Cardiac fibroblast (primary cell): ENCODE measurements around the gene CD276.
A peak's percentile ranks its signal among the peaks of the same experiment; 100 is the strongest.

Experiments used
- DNase-seq, 2 donors: peaks; one replicate each; pipeline versions ENCODE4 v3.0.0 to v3.0.0-alpha.2; 2010; ENCODE audit warnings: low read depth in 2 of 2
- H3K4me3 ChIP-seq, 2 donors: replicated peaks in 1 of 2; 1 replicate in 1 of 2; 2 replicates in 1 of 2; pipeline ENCODE4 v1.5.1; 2011; ENCODE audit warnings: low read depth in 2 of 2, low read length in 2 of 2, mild to moderate bottlenecking in 2 of 2, moderate library complexity in 1 of 2
- CTCF ChIP-seq: IDR thresholded peaks from one replicate; pipeline ENCODE4 v1.5.1; 2011; ENCODE audit warnings: low read depth, mild to moderate bottlenecking, low read length, inconsistent platforms

The CD276 gene

GRCh38 chr15:73751899-73752805, 68.0 kb downstream of the CD276 start:
- peak overlapping the region; percentile 45 to 46 for H3K4me3 ChIP-seq
- no peak for TF ChIP-seq CTCF
- DNase-seq = no peak

DNA sequence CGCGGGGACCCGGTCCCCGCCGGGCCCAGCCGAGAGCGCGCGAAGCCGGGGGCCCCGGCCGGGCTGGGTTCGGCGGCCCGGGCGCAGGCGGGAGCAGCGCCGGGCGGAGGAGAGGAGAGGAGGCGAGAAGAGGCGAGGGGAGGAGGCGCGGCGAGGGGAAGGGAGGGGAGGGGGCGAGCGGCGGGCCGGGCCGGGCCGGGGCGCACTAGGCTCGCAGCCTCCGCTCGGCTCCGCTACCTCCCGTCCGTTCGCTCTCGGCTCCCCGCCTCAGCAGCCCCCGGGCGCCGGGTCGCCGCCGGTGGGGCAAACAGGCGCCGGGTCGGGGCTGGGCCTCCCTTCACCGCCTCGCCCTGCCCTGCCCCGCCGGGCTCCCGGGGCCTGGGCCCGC, 68.6 kb downstream of the CD276 start:
- peak overlapping the region; percentile 45 to 46 for H3K4me3 ChIP-seq
- no peak for TF ChIP-seq CTCF
- DNase-seq = peak in 1 of 2 donors; percentile 26

DNA sequence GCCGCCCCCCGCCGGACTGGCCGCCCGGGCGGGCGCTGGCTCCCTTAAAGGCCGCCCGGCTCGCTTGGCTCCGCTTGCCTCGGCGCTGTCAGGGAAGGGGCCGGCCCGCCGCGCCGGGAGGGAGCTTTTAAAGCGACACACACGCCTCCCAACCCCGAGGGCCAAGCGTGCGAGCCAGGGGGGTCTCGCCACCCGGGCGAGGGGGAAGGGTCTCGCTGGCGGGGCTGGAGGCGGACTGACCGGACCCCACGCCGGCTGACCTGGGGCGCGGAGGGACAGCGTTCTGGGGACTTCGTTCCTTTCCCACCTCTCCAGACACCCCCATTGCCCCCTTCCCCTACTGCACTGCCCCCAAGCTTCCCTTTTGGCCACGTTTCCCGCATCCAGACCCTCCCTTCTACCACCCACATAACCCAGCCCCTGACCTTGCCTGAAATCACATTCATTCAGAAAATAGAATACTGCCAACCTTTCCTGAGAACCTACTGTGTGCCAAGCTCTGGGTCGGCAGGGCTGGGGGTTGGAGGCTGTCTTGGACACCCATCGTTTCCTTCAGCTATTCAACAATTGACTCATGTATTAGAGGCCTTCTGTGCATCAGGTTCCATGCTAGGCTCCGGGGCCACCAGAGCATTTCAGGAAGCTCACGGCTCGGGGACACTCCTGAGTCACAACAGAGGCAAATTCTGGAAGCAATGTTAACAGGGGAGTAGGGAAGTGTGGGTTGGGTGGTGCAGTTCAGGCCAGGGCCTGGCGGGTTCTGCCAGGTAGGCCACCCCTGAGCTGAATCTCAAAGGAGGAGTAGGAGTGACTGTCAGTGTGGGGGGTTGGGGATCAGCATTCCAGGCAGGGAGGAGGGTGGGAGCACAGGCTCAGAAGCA, 69.3 kb downstream of the CD276 start, which contains the start of gene INSYN1:
INSYN1 (minus strand) TSS at position 102 of the 881 bp plus-strand sequence. CDS start 2,221 bp downstream, outside the sequence.
- no peak for TF ChIP-seq CTCF
- DNase-seq = peak; percentile 38 to 59
- peak within 1 kb of the TSS; percentile 45 to 46 for H3K4me3 ChIP-seq

DNA sequence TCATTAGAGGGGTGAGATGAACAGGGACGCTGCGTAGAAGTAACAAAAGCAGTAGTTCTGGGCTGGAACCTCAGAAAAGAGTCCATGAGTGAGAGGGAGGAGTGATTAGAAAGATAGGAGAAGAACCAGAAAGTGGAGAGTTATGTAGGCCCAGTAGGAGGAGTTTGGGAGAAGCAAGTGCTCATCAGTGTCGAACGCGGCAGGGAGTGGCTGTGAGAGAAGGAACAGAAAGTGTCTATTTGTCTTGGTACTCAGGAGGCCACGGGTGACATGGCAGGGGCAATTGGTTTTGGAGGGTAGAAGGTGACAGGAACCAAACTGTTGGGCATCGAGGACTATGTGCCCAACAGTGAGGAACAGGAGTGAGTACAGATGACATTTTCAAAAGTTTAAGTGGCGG, 70.3 kb downstream of the CD276 start:
- no peak overlapping the region for H3K4me3 ChIP-seq
- no peak for DNase-seq
- TF ChIP-seq CTCF = no peak

DNA sequence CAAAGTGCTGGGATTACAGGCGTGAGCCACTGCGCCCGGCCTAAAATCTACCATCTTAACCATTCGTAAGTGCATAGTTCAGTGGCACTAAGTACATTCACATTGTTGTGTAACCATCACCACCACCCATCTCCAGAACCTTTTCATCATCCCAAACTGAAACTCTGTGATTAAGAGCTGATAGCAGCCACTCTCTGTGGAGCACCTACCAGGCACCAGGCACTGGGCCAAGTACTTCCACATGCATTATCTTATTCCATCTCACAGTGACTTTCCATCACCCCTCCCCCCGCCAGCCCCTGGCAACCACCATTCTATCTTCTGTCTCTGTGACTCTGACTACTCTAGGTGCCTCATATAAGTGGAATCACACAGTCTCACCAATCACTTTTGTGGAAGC, 71.3 kb downstream of the CD276 start:
- no peak overlapping the region for H3K4me3 ChIP-seq
- TF ChIP-seq CTCF = no peak
- no peak for DNase-seq

- DNase-seq = no peak
- no peak overlapping the region for H3K4me3 ChIP-seq
- TF ChIP-seq CTCF = no peak
Observed at GRCh38 chr15:73755946-73756345, 71.8 kb downstream of the CD276 start.
